Measurements from ENCODE around the gene CTNNBIP1. TPM values are rescaled to one million over a fixed set of nuclear protein-coding genes. Genes with fewer than 3 reads are reported as not detected.

The CTNNBIP1 gene
- total and polyA plus RNA-seq, 2 of the 8 experiments (the other 6 are each of a cell fraction or from before 2014, with no cell fraction given): 40.9 to 46.6 TPM

DNA sequence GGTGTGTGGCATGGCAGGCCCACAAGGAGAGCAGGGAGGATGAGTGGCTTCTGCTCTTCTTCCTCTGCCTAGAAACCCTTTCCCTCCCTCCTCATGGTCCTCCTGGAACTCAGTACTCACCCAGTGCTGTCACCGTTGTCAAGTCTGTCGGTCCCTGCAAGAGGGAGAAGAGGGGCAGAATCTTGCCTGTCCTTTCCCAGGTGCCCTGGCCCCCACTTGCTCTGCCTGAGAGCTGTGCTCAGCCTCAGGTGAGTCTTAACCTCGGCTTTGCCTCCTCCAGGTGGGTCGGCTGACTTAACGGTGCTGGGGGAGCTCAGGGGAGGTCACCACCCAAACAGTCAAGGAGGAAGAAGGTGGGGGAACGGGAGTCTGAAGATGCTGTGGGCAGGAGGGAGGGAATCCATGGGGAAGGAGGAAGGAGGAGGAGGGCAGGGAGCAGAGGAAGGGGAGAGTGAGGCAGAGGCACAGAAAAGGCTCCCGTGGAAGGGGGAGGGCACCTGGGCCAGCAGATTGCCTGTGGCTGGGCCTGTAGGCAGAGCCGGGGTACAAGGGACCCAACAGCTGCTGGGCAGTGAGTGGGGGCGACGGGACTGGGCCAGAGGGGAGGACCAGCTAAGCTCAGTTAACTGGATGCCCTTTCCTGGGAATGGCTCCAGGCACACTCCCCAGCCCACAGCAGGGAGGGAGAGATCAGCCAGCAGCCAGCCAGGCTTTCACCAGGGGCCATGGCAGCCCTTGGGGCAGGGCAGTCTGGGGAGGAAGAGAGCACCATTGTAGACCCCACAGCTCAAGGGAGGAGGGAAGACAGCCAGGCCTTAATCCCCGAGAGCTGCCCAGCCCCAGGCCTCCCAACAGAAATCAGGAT lies 26.3 kb downstream of the CTNNBIP1 start:
- Histone ChIP-seq H3K27ac (ENCODE audit: low read depth, low read length) (no peak overlapping the region), H3K4me3 (ENCODE audit: extremely low read depth in 1 of 4, insufficient read depth in 2 of 4, low read depth in 3 of 4, low read length in 4 of 4) (no peak overlapping the region), H2AFZ (ENCODE audit: low read length) (no peak overlapping the region), H2BK12ac (ENCODE audit: low read depth, low read length) (0 out of 2 replicates have a peak overlapping the region, but pooled peaks have one; percentile 75), H4K8ac (ENCODE audit: extremely low read depth, insufficient read depth, low read length) (peak overlapping the region; percentile 58), H4K5ac (ENCODE audit: insufficient read length, low read depth, low read length) (no peak overlapping the region), H3K4me2 (ENCODE audit: insufficient read depth in 1 of 2, low read depth in 2 of 2, low read length in 2 of 2) (no peak overlapping the region), H3K27me3 (replicated peaks in 1 of 4; ENCODE audit: control insufficient read depth in 3 of 4, extremely low read depth in 1 of 4, insufficient read depth in 3 of 4, low read length in 3 of 4) (no peaks in the 10 kb centered on the region), H4K20me1 (replicated peaks in 1 of 2; ENCODE audit: control insufficient read depth in 1 of 2, insufficient read depth in 2 of 2, low read length in 2 of 2) (peaks cover 0 to 2% of the 10 kb centered on the region in 2 experiments), H3K4me1 (replicated peaks in 1 of 4; ENCODE audit: control insufficient read depth in 3 of 4, insufficient read depth in 4 of 4, low read length in 3 of 4) (peaks cover 0 to 7% (median 3%) of the 10 kb centered on the region in 4 experiments; a peak in 4 of 7 replicates), H3K9me3 (ENCODE audit: insufficient read depth in 2 of 2, low read depth in 1 of 2, low read length in 1 of 2) (no peaks in the 10 kb centered on the region), H3K56ac (replicated peaks; ENCODE audit: insufficient read length, low read depth, low read length) (no peak overlapping the region), H2BK120ac (replicated peaks; ENCODE audit: low read depth, low read length) (no peak overlapping the region), H3K18ac (ENCODE audit: extremely low read depth, low read length) (no peak overlapping the region; the same call in 1 of the 2 replicates), H2BK5ac (ENCODE audit: low read depth, low read length) (peak overlapping the region; percentile 24; the same call in 1 of the 2 replicates), H3K14ac (ENCODE audit: insufficient read length) (no peak overlapping the region), H2AK5ac (ENCODE audit: low read depth, low read length) (no peak overlapping the region), H2BK15ac (ENCODE audit: low read length) (no peak overlapping the region), H2BK20ac (ENCODE audit: low read length) (no peak overlapping the region), H3K23me2 (ENCODE audit: low read depth, low read length) (no peaks in the 10 kb centered on the region), H3K79me2 (ENCODE audit: control insufficient read depth in 1 of 2, insufficient read depth in 2 of 2, low read length in 2 of 2) (no peaks in the 10 kb centered on the region), H3K23ac (ENCODE audit: insufficient read length) (no peak overlapping the region), H3K4ac (replicated peaks; ENCODE audit: insufficient read length, low read depth, low read length) (no peak overlapping the region), H3K36me3 (ENCODE audit: control insufficient read depth in 2 of 4, insufficient read depth in 4 of 4, low read length in 3 of 4) (no peaks in the 10 kb centered on the region), H3K79me1 (ENCODE audit: low read depth, low read length) (peaks cover 2% of the 10 kb centered on the region; the same call in 1 of the 2 replicates), H4K91ac (replicated peaks; ENCODE audit: insufficient read length, low read length) (no peak overlapping the region), H3K9ac (replicated peaks in 1 of 4; ENCODE audit: extremely low read depth in 1 of 4, low read depth in 3 of 4, low read length in 3 of 4) (no peak overlapping the region)
- TF ChIP-seq HDAC2 (IDR thresholded peaks at IDR 0.05; ENCODE audit: borderline replicate concordance in 1 of 2, low read depth in 2 of 2, low read length in 2 of 2) (no peak), BRCA1 (IDR thresholded peaks at IDR 0.05; ENCODE audit: low read depth, low read length) (no peak), SP4 (IDR thresholded peaks at IDR 0.05; ENCODE audit: low read length) (no peak), POU5F1 (IDR thresholded peaks at IDR 0.05; ENCODE audit: low read depth, low read length) (no peak), GTF2F1 (IDR thresholded peaks at IDR 0.05; ENCODE audit: borderline replicate concordance, low read depth, low read length) (no peak), TAF7 (optimal IDR thresholded peaks at IDR 0.05; ENCODE audit: borderline replicate concordance, low read depth, low read length) (no peak), GABPA (IDR thresholded peaks at IDR 0.05; ENCODE audit: borderline replicate concordance, insufficient read depth, low read length) (no peak), MAFK (IDR thresholded peaks at IDR 0.05; ENCODE audit: low read depth, low read length) (no peak)
- TF ChIP-seq, protein P1, sequence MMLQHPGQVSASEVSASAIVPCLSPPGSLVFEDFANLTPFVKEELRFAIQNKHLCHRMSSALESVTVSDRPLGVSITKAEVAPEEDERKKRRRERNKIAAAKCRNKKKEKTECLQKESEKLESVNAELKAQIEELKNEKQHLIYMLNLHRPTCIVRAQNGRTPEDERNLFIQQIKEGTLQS (IDR thresholded peaks at IDR 0.05; ENCODE audit: insufficient read depth, low read depth, low read length): no peak
- 89% methylated on average over 11 of the region's 11 CpGs; no CpG with 5 or more reads in 1 of the 2 experiments for WGBS, 2 experiments (ENCODE audit: extremely low coverage in 1 of 2, insufficient coverage in 1 of 2, insufficient read length in 1 of 2, insufficient replicate concordance in 2 of 2, low coverage in 1 of 2, low lambda C conversion rate in 2 of 2, missing lambda C conversion rate in 1 of 2)
- FAIRE-seq (no peak), DNase-seq (ENCODE audit: low read depth in 1 of 2, low spot score in 2 of 2) (no peak)
- ChIA-PET CTCF (ENCODE audit: partially characterized antibody) (interaction anchor here (0.6 to 4.1 kb wide), 11 partner anchors 10 to 547 kb away, joined by 3 to 27 read pairs (median 3); partner anchors contain the start of gene CENPS), POLR2A (ENCODE audit: partially characterized antibody) (interaction anchor here (1.1 to 1.5 kb wide), 5 partner anchors 9 to 60 kb away, joined by 3 to 6 read pairs (median 3); partner anchors contain the start of genes LZIC and NMNAT1)
